Ovary (tissue), 3 donors: Measurements from ENCODE around the gene SDK1.

Experiments used
- EP300 ChIP-seq: sonication (generic); formaldehyde crosslinking; IDR thresholded peaks from one replicate; pipeline ENCODE4 v1.6.1; 2017; ENCODE audit warnings: antibody characterized with exemption
- POLR2A ChIP-seq: fragments of 450-650 bp; IDR thresholded peaks from one replicate; pipeline ENCODE4 v1.6.1; 2017; ENCODE audit warnings: antibody characterized with exemption, mild to moderate bottlenecking, moderate library complexity
- TF ChIP-seq, protein P1 (sequence below), 3 donors: fragments of 450-650 bp in 2 of 3; fragments of 200-600 bp in 1 of 3; IDR thresholded peaks; one replicate each; pipeline versions ENCODE4 v1.5.1 to v1.8.0; 2016 to 2022; ENCODE audit warnings: antibody characterized with exemption in 3 of 3, mild to moderate bottlenecking in 1 of 3
- donor health status: DM: no; HTN: no; CAD: no.

GRCh38 chr7:3321206-3321605, 20.2 kb downstream of the SDK1 start:
- TF ChIP-seq, protein P1, sequence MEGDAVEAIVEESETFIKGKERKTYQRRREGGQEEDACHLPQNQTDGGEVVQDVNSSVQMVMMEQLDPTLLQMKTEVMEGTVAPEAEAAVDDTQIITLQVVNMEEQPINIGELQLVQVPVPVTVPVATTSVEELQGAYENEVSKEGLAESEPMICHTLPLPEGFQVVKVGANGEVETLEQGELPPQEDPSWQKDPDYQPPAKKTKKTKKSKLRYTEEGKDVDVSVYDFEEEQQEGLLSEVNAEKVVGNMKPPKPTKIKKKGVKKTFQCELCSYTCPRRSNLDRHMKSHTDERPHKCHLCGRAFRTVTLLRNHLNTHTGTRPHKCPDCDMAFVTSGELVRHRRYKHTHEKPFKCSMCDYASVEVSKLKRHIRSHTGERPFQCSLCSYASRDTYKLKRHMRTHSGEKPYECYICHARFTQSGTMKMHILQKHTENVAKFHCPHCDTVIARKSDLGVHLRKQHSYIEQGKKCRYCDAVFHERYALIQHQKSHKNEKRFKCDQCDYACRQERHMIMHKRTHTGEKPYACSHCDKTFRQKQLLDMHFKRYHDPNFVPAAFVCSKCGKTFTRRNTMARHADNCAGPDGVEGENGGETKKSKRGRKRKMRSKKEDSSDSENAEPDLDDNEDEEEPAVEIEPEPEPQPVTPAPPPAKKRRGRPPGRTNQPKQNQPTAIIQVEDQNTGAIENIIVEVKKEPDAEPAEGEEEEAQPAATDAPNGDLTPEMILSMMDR (IDR thresholded peaks at IDR 0.05), result no peak
- TF ChIP-seq POLR2A (no peak), EP300 (no peak)
